Natural killer cell (primary cell): ENCODE measurements around the gene LZTR1. TPM values are rescaled to one million over a fixed set of nuclear protein-coding genes. Genes with fewer than 3 reads are reported as not detected.

Experiments
- ATAC-seq, 3 donors: fragments of 150-1000 bp in 2 of 3; fragments of 200-7000 bp in 1 of 3; cut with Tn5 transposase; 1 replicate in 1 of 3; 2 replicates in 2 of 3; pipeline ENCODE4 v1.10.0; 2021; ENCODE audit warnings: mild to moderate bottlenecking in 2 of 3, moderate library complexity in 2 of 3
- DNase-seq, 2 donors: peaks; one replicate each; pipeline versions ENCODE4 v3.0.0 to v3.0.0-alpha.2; 2013 to 2021; ENCODE audit warnings: mixed read lengths in 1 of 2
- H3K27ac ChIP-seq: one replicate; pipeline ENCODE4 v1.5.1; 2013; ENCODE audit warnings: mild to moderate bottlenecking, low read length
- H3K27me3 ChIP-seq: one replicate; pipeline ENCODE4 v1.6.1; 2013; ENCODE audit warnings: low read length; ENCODE audit not compliant: control insufficient read depth, insufficient read depth
- H3K36me3 ChIP-seq: one replicate; pipeline ENCODE4 v1.6.1; 2013; ENCODE audit warnings: low read length; ENCODE audit not compliant: control insufficient read depth, insufficient read depth
- H3K4me1 ChIP-seq: one replicate; pipeline ENCODE4 v1.6.1; 2013; ENCODE audit warnings: low read length; ENCODE audit not compliant: control insufficient read depth, insufficient read depth
- H3K4me3 ChIP-seq: one replicate; pipeline ENCODE4 v1.5.1; 2013; ENCODE audit warnings: low read length
- H3K9me3 ChIP-seq: one replicate; pipeline ENCODE4 v1.6.1; 2013; ENCODE audit warnings: low read length; ENCODE audit not compliant: control insufficient read depth, insufficient read depth
- H3K27ac Mint-ChIP-seq, 2 donors: one replicate each; pipeline ENCODE4 v1.8.0; 2022; ENCODE audit warnings: mild to moderate bottlenecking in 2 of 2, mixed read lengths in 2 of 2, moderate library complexity in 1 of 2
- H3K27me3 Mint-ChIP-seq, 2 donors: one replicate each; pipeline ENCODE4 v1.8.0; 2022; ENCODE audit warnings: low read depth in 2 of 2, mixed read lengths in 2 of 2
- H3K36me3 Mint-ChIP-seq: one replicate; pipeline ENCODE4 v1.8.0; 2022; ENCODE audit warnings: mixed read lengths
- H3K4me1 Mint-ChIP-seq, 2 donors: one replicate each; pipeline ENCODE4 v1.8.0; 2022; ENCODE audit warnings: mixed read lengths in 2 of 2
- H3K4me3 Mint-ChIP-seq: one replicate; pipeline ENCODE4 v1.8.0; 2022; ENCODE audit warnings: mild to moderate bottlenecking, moderate library complexity, mixed read lengths
- H3K9me3 Mint-ChIP-seq, 2 donors: one replicate each; pipeline ENCODE4 v1.8.0; 2022; ENCODE audit warnings: mixed read lengths in 2 of 2
- CTCF ChIP-seq: fragments of 200-600 bp; IDR thresholded peaks from one replicate; pipeline ENCODE4 v1.8.0; 2022; ENCODE audit warnings: antibody characterized with exemption
- WGBS: methylation state at CpG from one replicate; pipeline ENCODE4 v1.1.7; 2013; ENCODE audit warnings: missing lambda C conversion rate; ENCODE audit not compliant: insufficient coverage; 5-methylcytosine and 5-hydroxymethylcytosine counted together
- intact Hi-C: fragments of 100-400 bp; cut with micrococcal nuclease; formaldehyde crosslinking; loops from one replicate; pipeline ENCODE4 v1.14.2; 2022
- total RNA-seq, 4 donors: library from RNA; stranded (reverse); fragments of 120-200 nt in 1 of 4; gene quantifications; one replicate each; pipeline versions ENCODE4 v1.2.3 to v1.2.4, GENCODE V29; 2013 to 2022

The LZTR1 gene
- total RNA-seq, 3 donors from 2014 or later (not counting 1 experiment from before 2014, with no cell fraction given), result 71.9 to 85.0 (median 82.0) TPM

GRCh38 chr22:20951151-20951931, 30.8 kb upstream of the LZTR1 start:
- WGBS, result 96% methylated on average over 10 of the region's 10 CpGs
- Histone ChIP-seq H3K4me1 (peaks cover 12% of the 10 kb centered on the region), H3K27ac (no peak overlapping the region), H3K4me3 (no peak overlapping the region), H3K9me3 (no peaks in the 10 kb centered on the region), H3K27me3 (no peaks in the 10 kb centered on the region), H3K36me3 (peaks cover 41% of the 10 kb centered on the region)
- H3K27me3 Mint-ChIP-seq, result no peaks in the 10 kb centered on the region
- peaks cover 4% of the 10 kb centered on the region for H3K36me3 Mint-ChIP-seq
- intact Hi-C loops, result no loop called here
- peaks cover 19 to 30% of the 10 kb centered on the region in 2 donors for H3K4me1 Mint-ChIP-seq
- no peak for TF ChIP-seq CTCF
- ATAC-seq, result no peak
- DNase-seq, result no peak
- no peaks in the 10 kb centered on the region for H3K9me3 Mint-ChIP-seq
- peak overlapping the region in 1 of 2 donors; percentile 24 for H3K27ac Mint-ChIP-seq
- H3K4me3 Mint-ChIP-seq, result no peak overlapping the region

GRCh38 chr22:20951932-20952380, 30.1 kb upstream of the LZTR1 start:
- H3K4me3 ChIP-seq, result no peak overlapping the region
- peaks cover 13 to 24% of the 10 kb centered on the region in 2 donors for H3K4me1 Mint-ChIP-seq
- no peak for DNase-seq
- H3K27ac ChIP-seq, result no peak overlapping the region
- no peaks in the 10 kb centered on the region for H3K27me3 Mint-ChIP-seq
- H3K27me3 ChIP-seq, result no peaks in the 10 kb centered on the region
- 95% methylated on average over 8 of the region's 8 CpGs for WGBS
- no peak overlapping the region for H3K4me3 Mint-ChIP-seq
- no peaks in the 10 kb centered on the region for H3K9me3 ChIP-seq
- peaks cover 41% of the 10 kb centered on the region for H3K36me3 ChIP-seq
- H3K36me3 Mint-ChIP-seq, result peaks cover 4% of the 10 kb centered on the region
- H3K9me3 Mint-ChIP-seq, result no peaks in the 10 kb centered on the region
- peak overlapping the region in 1 of 2 donors; percentile 24 for H3K27ac Mint-ChIP-seq
- peaks cover 15% of the 10 kb centered on the region for H3K4me1 ChIP-seq
- ATAC-seq, result no peak
- intact Hi-C loops, result no loop called here
- no peak for TF ChIP-seq CTCF

GRCh38 chr22:20952544-20953341, 29.4 kb upstream of the LZTR1 start:
- intact Hi-C loops, result no loop called here
- no peak for TF ChIP-seq CTCF

More at GRCh38 chr22:20952544-20953341, 29.4 kb upstream of the LZTR1 start:
- Mint-ChIP-seq H3K27me3 (no peaks in the 10 kb centered on the region), H3K27ac (peak overlapping the region; percentile 24 to 38), H3K4me3 (no peak overlapping the region), H3K36me3 (peaks cover 4% of the 10 kb centered on the region), H3K9me3 (no peaks in the 10 kb centered on the region), H3K4me1 (peaks cover 11 to 27% of the 10 kb centered on the region in 2 donors)
- Histone ChIP-seq H3K27ac (no peak overlapping the region), H3K9me3 (no peaks in the 10 kb centered on the region), H3K4me1 (peaks cover 23% of the 10 kb centered on the region), H3K27me3 (no peaks in the 10 kb centered on the region), H3K36me3 (peaks cover 41% of the 10 kb centered on the region), H3K4me3 (no peak overlapping the region)
- DNase-seq (no peak), ATAC-seq (no peak)
- 97% methylated on average over 13 of the region's 13 CpGs for WGBS
